ENCODE measurements around the gene LHX3.

The LHX3 gene

GRCh38 chr9:136228107-136228875, 23.4 kb upstream of the LHX3 start:
- no peak overlapping the region for H3K4me3 ChIP-seq (ENCODE audit: low read depth, low read length)

- H3K4me3 ChIP-seq (ENCODE audit: low read depth, low read length), result no peak overlapping the region
Measured at GRCh38 chr9:136226680-136227407, 21.9 kb upstream of the LHX3 start.

DNA sequence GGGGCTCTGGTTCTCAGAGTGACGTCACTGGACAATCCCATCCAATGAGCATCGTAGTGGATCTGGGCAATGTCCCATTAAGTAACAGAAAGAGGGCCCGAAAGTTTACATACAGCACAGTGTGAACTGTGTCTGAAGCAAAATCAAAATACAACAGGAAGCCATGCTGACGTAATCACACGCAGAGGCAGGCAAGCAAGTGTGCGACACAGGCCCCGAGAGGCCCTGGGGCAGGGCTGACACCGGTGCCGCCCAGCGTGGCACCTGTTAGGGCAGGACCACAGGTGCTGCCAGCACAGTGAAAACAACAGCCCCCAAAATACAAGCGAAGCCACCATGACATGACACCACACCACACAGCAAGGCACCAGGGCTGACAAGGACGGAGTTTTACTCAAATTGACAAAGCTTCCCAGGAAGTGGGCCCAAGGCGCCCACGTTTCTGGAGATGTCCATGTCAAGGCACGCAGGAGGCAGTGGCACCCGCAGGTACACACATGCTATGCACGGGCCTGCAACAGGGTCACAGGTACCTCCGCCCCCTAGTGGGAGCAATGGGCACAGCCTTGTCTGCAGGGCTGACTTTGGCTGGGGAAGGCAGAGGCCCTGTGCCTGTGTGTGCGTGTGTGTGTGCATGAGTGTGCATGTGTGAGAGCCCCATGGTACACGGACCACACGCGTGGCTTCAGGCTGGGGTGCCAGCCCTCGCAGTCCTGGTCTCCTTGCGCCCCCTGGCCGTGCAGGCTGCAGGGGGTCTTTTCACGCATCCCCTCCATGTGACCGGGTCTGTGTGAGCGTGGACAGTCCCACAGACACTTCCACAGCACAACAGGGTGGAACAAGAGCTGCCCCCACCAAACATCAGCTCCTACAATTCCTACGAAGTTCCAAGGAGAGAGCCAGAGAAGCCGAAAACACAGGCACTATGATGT, 21.1 kb upstream of the LHX3 start:
- no peak overlapping the region for H3K4me3 ChIP-seq (ENCODE audit: low read depth, low read length)

DNA sequence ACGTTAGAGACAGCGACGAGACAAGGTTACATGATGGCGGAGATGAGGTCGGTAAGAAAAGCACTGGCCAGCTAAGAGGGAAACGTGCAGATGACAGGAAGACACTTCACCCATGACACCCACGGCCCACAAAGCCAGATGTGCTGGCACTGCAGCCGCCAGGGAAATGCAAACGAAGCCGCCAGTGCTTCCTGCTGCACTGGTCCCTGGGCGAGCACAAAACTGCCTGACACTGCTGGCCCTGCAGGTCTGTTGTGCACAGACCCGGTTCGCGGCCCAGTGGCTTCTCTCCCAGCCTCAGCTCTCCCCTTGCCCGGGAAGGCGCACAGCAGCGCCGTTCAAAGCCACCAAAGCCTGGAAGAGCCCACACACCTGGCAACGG, 20.4 kb upstream of the LHX3 start:
- no peak overlapping the region for H3K4me3 ChIP-seq (ENCODE audit: low read depth, low read length)

GRCh38 chr9:136223871-136224640, 19.1 kb upstream of the LHX3 start:
- no peak overlapping the region for H3K4me3 ChIP-seq (ENCODE audit: low read depth, low read length)

- no peak overlapping the region for H3K4me3 ChIP-seq (ENCODE audit: low read depth, low read length)
Measured at GRCh38 chr9:136222906-136223285, 18.0 kb upstream of the LHX3 start.

- no peak overlapping the region for H3K4me3 ChIP-seq (ENCODE audit: low read depth, low read length)
Measured at GRCh38 chr9:136222166-136222905, 17.4 kb upstream of the LHX3 start.

DNA sequence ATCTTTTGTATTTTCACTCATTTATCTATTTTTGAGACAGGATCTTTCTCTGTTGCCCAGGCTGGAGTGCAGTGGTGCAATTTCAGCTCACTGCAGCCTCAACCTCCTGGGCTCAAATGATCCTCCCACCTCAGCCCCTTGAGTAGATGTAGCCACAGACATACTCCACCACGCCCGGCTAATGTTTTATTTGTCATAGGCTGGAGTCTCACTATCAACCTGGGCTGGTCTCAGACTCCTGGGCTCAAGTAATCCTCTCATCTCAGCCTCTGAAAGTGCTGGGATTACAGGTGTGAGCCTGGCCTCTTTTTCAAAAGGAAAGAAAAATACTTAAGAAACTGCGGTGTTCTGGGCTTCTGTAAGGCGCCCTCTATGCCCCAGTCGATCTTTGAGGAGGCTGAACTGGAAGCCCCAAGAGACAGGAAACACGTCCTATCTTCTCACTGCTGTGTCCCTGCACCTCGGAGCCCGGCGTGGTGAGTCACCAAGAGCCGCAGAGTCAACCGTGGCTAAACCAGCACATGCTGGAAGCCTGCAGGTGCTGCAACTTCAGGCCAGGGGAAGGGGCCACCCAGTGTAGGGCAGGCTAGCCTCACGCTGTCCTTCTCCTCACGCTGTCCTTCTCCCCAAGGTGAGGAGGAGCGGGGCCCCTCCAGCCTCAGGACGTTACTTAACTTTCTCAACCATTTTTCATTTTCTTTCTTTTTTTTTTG, 15.2 kb upstream of the LHX3 start:
- no peak overlapping the region for H3K4me3 ChIP-seq (ENCODE audit: low read depth, low read length)

GRCh38 chr9:136219276-136219675, 14.3 kb upstream of the LHX3 start:
- no peak overlapping the region for H3K4me3 ChIP-seq (ENCODE audit: low read depth, low read length)

DNA sequence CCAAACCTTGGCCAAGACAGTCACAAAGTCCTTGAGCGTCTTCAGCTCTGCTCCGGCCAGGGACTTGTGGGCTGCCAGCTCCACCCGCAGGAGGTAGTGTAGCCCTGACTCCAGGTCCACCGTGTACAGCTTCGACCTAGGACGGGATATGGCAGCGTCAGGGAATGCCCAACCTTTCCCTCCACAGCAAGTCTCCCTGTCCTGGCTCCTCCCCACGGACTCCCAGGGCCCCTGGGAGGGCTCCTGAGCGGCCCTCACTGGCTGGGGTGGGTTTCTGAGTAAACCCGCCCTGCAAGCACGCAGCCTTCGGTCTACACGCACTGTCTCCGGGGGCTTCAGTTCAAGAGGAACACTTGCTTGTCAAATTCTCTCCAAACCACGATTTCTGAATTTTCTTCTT, 13.7 kb upstream of the LHX3 start:
- no peak overlapping the region for H3K4me3 ChIP-seq (ENCODE audit: low read depth, low read length)

DNA sequence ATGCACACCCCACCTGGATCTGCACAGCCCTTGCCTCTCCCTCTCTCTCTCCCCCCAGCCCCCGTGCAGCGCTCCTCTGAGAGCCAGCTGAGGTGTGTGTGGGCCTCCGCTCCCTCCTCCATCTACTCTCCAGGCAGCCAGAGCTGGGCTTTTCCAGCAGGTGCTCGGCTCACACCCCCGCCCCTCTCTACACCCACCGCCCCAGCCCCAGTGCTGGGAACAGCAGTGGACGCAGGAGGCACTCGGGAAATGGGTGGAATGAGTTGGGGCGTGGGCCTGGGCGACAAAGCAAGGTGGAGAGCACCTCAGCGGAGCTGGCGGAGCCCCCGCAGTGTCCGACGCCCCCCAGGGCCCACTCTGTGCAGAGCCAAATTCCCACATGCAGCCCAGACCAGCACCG, 13.3 kb upstream of the LHX3 start:
- no peak overlapping the region for H3K4me3 ChIP-seq (ENCODE audit: low read depth, low read length)

GRCh38 chr9:136216541-136217244, 11.8 kb upstream of the LHX3 start:
- no peak overlapping the region for H3K4me3 ChIP-seq (ENCODE audit: low read depth, low read length)

- no peak overlapping the region for H3K4me3 ChIP-seq (ENCODE audit: low read depth, low read length)
Measured at GRCh38 chr9:136213733-136214132, 8.8 kb upstream of the LHX3 start.

DNA sequence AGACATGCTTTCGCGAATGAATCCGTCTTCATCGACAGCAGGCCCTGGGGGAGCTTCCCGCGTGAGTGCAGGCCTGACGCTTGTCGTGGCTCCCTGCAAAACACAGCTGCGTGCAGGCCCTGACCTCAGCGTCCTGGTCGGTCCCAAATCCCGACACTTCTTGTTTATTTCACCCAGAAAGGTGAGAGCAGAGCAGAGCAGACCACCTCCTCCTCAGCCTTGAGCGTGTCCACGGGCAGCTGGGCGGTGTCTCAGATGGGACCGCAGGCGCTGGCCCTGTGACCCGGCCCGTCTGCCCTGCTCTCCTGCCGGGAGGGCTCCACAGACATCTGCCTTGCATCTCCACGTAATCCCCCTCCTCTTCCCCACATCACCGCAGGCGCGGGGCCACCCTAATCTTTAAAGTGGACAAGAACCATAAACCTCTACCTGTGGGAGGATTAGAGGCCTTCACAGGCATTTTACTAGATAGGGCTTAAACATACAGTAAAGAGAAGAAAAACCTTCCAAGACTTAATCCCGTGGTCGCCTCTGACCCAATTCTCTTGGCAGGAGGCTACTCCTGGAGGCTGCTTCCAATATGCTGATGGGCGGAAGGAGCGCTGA, 7.5 kb upstream of the LHX3 start:
- H3K4me3 ChIP-seq (ENCODE audit: low read depth, low read length), result no peak overlapping the region

GRCh38 chr9:136211441-136212344, 6.8 kb upstream of the LHX3 start:
- no peak overlapping the region for H3K4me3 ChIP-seq (ENCODE audit: low read depth, low read length)

DNA sequence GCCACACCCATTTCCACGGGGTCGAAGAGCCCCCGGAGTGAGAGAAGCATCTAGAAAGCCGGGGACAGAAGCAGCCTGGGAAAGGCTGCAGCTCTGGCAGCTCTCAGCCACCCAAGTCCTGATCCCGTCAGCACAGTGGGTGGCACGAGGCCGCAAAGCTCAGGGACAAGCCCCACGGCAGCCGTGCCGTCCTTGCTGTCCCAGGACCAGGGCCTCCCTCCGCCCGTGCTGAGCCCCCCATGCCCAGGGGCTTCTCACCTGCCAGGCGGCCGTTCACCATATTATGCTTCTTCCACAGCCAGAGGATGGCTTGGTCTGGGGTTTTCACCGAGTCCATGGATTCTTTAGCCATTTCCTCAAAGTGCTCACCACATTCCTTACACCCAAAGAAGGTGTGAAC, 6.1 kb upstream of the LHX3 start:
- H3K4me3 ChIP-seq (ENCODE audit: low read depth, low read length), result no peak overlapping the region

GRCh38 chr9:136210276-136210675, 5.3 kb upstream of the LHX3 start:
- H3K4me3 ChIP-seq (ENCODE audit: low read depth, low read length), result no peak overlapping the region

Measured in iPS-11a (cell line).